Fibroblast of lung (primary cell): ENCODE results near the gene ALDH1A2. TPM values are rescaled to one million over a fixed set of nuclear protein-coding genes. Genes with fewer than 3 reads are reported as not detected.

Experiments used
- DNase-seq, 2 donors: peaks; one replicate each; pipeline versions ENCODE4 v3.0.0 to v3.0.0-alpha.2; 2010; ENCODE audit warnings: low read depth in 2 of 2
- H2AFZ ChIP-seq: 2 replicates; pipeline ENCODE4 v1.5.1; 2012; ENCODE audit warnings: low read length, control low read depth, inconsistent platforms
- H3K27ac ChIP-seq: 2 replicates; pipeline ENCODE4 v1.5.1; 2011; ENCODE audit warnings: low read length, control low read depth; ENCODE audit not compliant: insufficient read depth
- H3K27me3 ChIP-seq: 2 replicates; pipeline ENCODE4 v1.5.1; 2011; ENCODE audit warnings: mild to moderate bottlenecking, low read length; ENCODE audit not compliant: control insufficient read depth, insufficient read depth
- H3K36me3 ChIP-seq: 2 replicates; pipeline ENCODE4 v1.5.1; 2011; ENCODE audit warnings: low read length; ENCODE audit not compliant: control insufficient read depth, insufficient read depth
- H3K4me1 ChIP-seq: 2 replicates; pipeline ENCODE4 v1.5.1; 2011; ENCODE audit warnings: low read length; ENCODE audit not compliant: control insufficient read depth, insufficient read depth; ENCODE audit errors: extremely low read depth
- H3K4me2 ChIP-seq: 2 replicates; pipeline ENCODE4 v1.5.1; 2011; ENCODE audit warnings: low read length, control low read depth; ENCODE audit not compliant: insufficient read depth; ENCODE audit errors: extremely low read depth
- H3K4me3 ChIP-seq, 4 experiments: fragments of 200-600 bp in 1 of 4; sonication (generic) in 1 of 4; replicated peaks in 1 of 4; 2 replicates each; pipeline ENCODE4 v1.5.1; 2011 to 2016; ENCODE audit warnings: low read length in 4 of 4, low read depth in 3 of 4, mild to moderate bottlenecking in 3 of 4, control low read depth in 2 of 4, inconsistent platforms in 1 of 4, mixed read lengths in 1 of 4; ENCODE audit not compliant: insufficient read depth in 1 of 4; ENCODE audit errors: control extremely low read depth in 1 of 4
- H3K79me2 ChIP-seq: 2 replicates; pipeline ENCODE4 v1.5.1; 2012; ENCODE audit warnings: mild to moderate bottlenecking, low read length, inconsistent platforms; ENCODE audit not compliant: control insufficient read depth, insufficient read depth
- H3K9ac ChIP-seq: 2 replicates; pipeline ENCODE4 v1.5.1; 2011; ENCODE audit warnings: mild to moderate bottlenecking, low read length, control low read depth; ENCODE audit not compliant: insufficient read depth
- H3K9me3 ChIP-seq: 2 replicates; pipeline ENCODE4 v1.5.1; 2012; ENCODE audit warnings: low read depth, low read length; ENCODE audit not compliant: control insufficient read depth, insufficient read depth
- H4K20me1 ChIP-seq: 2 replicates; pipeline ENCODE4 v1.5.1; 2011; ENCODE audit warnings: low read length; ENCODE audit not compliant: control insufficient read depth, insufficient read depth; ENCODE audit errors: extremely low read depth
- EZH2 ChIP-seq: IDR thresholded peaks from 2 replicates; pipeline ENCODE4 v1.5.1; 2012; ENCODE audit warnings: low read length, control low read depth, mild to moderate bottlenecking; ENCODE audit errors: missing control alignments
- polyA plus RNA-seq, 2 donors: library from polyadenylated mRNA; depleted of rRNA in 1 of 2; stranded (reverse) in 1 of 2; unstranded in 1 of 2; fragments of >200 nt; gene quantifications; 2 replicates each; pipeline ENCODE4 v1.2.1, GENCODE V29; 2011 to 2012; ENCODE audit warnings: missing spikeins in 1 of 2
- total RNA-seq: library from RNA; depleted of rRNA; stranded (reverse); fragments of >200 nt; gene quantifications from 2 replicates; pipeline ENCODE4 v1.2.1, GENCODE V29; 2014
- TF ChIP-seq, protein P1 (sequence below), 2 donors: IDR thresholded peaks in 1 of 2; conservative IDR thresholded peaks in 1 of 2; 1 replicate in 1 of 2; 2 replicates in 1 of 2; pipeline ENCODE4 v1.5.1; 2011 to 2012; ENCODE audit warnings: low read length in 2 of 2, control low read depth in 1 of 2, inconsistent platforms in 1 of 2, low read depth in 1 of 2, mild to moderate bottlenecking in 1 of 2

ALDH1A2 gene
- total and polyA plus RNA-seq, 2 donors (not counting 1 experiment from before 2014, with no cell fraction given), result 1.1 to 2.3 TPM

DNA sequence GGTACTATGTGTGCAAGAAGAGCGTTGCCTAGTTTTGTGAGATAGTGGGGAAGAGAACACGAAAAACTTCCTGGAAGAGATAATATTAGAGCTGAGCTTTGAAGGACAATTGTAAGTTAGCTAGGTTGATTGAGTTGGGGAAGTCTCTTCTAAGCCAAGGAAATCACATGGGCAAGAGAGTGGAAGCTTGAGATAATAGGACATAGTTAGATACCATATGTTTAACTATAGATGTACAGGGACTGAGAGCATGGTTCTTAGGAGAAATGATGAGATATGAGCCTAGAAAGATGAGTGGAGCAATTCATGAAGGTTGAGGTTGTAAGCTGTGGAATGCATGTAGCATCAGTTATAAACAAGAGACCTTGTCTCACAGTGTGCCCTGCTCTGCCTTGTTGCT lies 42.6 kb upstream of the ALDH1A2 start:
- Histone ChIP-seq H3K4me1 (no peaks in the 10 kb centered on the region), H3K9ac (no peak overlapping the region), H3K4me3 (no peak overlapping the region), H3K9me3 (no peaks in the 10 kb centered on the region), H3K27me3 (no peaks in the 10 kb centered on the region), H4K20me1 (no peaks in the 10 kb centered on the region), H3K79me2 (no peaks in the 10 kb centered on the region), H3K36me3 (no peaks in the 10 kb centered on the region), H2AFZ (no peak overlapping the region), H3K27ac (no peak overlapping the region), H3K4me2 (no peak overlapping the region)
- DNase-seq, result no peak
- TF ChIP-seq, protein P1, sequence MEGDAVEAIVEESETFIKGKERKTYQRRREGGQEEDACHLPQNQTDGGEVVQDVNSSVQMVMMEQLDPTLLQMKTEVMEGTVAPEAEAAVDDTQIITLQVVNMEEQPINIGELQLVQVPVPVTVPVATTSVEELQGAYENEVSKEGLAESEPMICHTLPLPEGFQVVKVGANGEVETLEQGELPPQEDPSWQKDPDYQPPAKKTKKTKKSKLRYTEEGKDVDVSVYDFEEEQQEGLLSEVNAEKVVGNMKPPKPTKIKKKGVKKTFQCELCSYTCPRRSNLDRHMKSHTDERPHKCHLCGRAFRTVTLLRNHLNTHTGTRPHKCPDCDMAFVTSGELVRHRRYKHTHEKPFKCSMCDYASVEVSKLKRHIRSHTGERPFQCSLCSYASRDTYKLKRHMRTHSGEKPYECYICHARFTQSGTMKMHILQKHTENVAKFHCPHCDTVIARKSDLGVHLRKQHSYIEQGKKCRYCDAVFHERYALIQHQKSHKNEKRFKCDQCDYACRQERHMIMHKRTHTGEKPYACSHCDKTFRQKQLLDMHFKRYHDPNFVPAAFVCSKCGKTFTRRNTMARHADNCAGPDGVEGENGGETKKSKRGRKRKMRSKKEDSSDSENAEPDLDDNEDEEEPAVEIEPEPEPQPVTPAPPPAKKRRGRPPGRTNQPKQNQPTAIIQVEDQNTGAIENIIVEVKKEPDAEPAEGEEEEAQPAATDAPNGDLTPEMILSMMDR (conservative IDR thresholded peaks at IDR 0.05 in 1 of 2, IDR thresholded peaks at IDR 0.05 in 1 of 2; ENCODE audit: low read depth in 1 of 2, low read length in 2 of 2), result no peak
- no peak for TF ChIP-seq EZH2

DNA sequence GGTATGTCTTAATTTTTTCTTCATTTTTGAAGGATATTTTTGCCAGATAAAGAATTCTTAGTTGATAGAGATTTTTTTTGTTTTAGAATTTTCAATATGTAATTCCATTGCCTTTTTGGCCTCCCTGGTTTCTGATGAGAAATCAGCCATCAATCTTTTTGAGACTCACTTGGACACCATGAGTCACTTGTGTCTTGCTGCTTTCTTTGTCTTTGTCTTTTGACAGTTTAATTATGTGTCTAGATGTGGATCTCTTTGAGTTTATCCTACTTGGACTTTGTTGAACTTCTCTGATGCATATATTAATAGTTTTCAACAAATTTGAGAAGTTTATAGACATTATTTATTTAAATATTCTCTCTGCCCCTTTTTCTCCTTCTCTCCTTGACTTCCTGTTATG lies 38.0 kb upstream of the ALDH1A2 start:
- no peaks in the 10 kb centered on the region for H3K9me3 ChIP-seq
- no peak overlapping the region for H3K9ac ChIP-seq
- no peaks in the 10 kb centered on the region for H3K36me3 ChIP-seq
- no peak overlapping the region for H3K27ac ChIP-seq
- no peaks in the 10 kb centered on the region for H3K79me2 ChIP-seq
- DNase-seq, result no peak
- no peaks in the 10 kb centered on the region for H3K27me3 ChIP-seq
- H2AFZ ChIP-seq, result no peak overlapping the region
- H3K4me2 ChIP-seq, result no peak overlapping the region
- H3K4me3 ChIP-seq, result no peak overlapping the region
- no peaks in the 10 kb centered on the region for H4K20me1 ChIP-seq
- no peak for TF ChIP-seq EZH2
- TF ChIP-seq, protein P1 (conservative IDR thresholded peaks at IDR 0.05 in 1 of 2, IDR thresholded peaks at IDR 0.05 in 1 of 2; ENCODE audit: low read depth in 1 of 2, low read length in 2 of 2), result no peak
- H3K4me1 ChIP-seq, result no peaks in the 10 kb centered on the region

DNA sequence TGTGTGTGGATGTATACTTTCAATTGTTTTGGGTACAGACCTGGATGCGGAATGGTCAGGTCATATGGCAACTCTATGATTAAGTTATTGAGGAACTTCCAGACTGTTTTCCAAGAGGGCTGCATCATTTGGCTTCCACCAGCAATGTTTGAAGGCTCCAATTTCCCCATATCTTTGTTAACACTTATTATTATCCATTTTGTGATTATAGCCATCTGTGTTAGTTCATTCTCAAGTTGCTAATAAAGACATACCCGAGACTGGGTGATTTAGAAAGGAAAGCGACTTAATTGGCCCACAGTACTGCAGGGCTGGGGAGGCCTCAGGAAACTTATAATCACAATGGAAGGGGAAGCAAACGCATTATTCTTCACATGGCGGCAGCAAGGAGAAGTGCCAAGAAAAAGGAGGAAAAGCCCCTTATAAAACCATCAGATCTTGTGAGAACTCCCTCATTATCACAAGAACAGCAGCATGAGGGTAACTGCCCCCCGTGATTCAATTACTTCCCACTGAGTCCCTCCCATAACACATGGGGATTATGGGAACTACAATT lies 31.1 kb upstream of the ALDH1A2 start:
- no peaks in the 10 kb centered on the region for H3K79me2 ChIP-seq
- no peaks in the 10 kb centered on the region for H3K27me3 ChIP-seq
- TF ChIP-seq, protein P1 (conservative IDR thresholded peaks at IDR 0.05 in 1 of 2, IDR thresholded peaks at IDR 0.05 in 1 of 2; ENCODE audit: low read depth in 1 of 2, low read length in 2 of 2), result no peak
- no peak for TF ChIP-seq EZH2
- H3K4me1 ChIP-seq, result no peaks in the 10 kb centered on the region
- no peaks in the 10 kb centered on the region for H3K36me3 ChIP-seq
- H3K27ac ChIP-seq, result no peak overlapping the region
- no peak overlapping the region for H3K4me2 ChIP-seq
- no peak for DNase-seq
- no peaks in the 10 kb centered on the region for H3K9me3 ChIP-seq
- no peak overlapping the region for H3K4me3 ChIP-seq
- H4K20me1 ChIP-seq, result no peaks in the 10 kb centered on the region
- H3K9ac ChIP-seq, result no peak overlapping the region
- H2AFZ ChIP-seq, result no peak overlapping the region
